ENCODE measurements around the gene NINJ2. TPM values are rescaled to one million over a fixed set of nuclear protein-coding genes. Genes with fewer than 3 reads are reported as not detected.

NINJ2 gene
- total RNA-seq, 4 donors from 2014 or later, result 0.78 to 9.0 (median 5.2) TPM

DNA sequence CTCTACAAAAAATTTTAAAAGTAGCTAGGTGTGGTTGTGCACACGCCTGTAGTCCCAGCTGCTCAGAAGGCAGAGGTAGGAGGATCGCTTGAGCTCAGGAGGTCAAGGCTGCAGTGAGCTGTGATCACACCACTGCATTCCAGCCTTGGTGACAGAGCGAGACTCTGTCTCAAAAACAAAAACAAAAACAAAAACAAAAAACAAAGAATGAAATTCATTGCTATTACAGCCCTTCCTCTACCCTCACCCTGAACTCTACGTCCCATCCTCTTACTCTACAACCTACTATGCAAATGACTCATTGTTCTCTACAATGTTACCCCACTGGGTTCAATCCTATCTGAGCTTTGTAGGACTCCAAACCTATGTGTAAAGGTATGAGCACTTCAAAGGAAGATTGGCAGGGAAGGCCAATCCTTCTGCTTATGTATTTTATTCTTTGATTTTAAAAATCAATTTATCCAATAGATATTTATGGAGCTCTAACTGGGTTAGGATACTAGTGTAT is 39.3 kb downstream of the NINJ2 start:
- TF ChIP-seq POLR2AphosphoS5 (IDR thresholded peaks at IDR 0.05) (no peak), CTCF (IDR thresholded peaks at IDR 0.05) (no peak), POLR2A (IDR thresholded peaks at IDR 0.05) (no peak), EP300 (IDR thresholded peaks at IDR 0.05) (no peak)
- H3K27ac ChIP-seq, result no peak overlapping the region
- ATAC-seq, result no peak
- H3K36me3 ChIP-seq, result no peaks in the 10 kb centered on the region
- WGBS, 2 donors (ENCODE audit: low coverage in 1 of 2), result 91 to 93% methylated on average over 2 to 4 of the region's 4 CpGs
- no peak overlapping the region for H3K4me3 ChIP-seq
- no peaks in the 10 kb centered on the region for H3K4me1 ChIP-seq
- H3K9me3 ChIP-seq, result no peaks in the 10 kb centered on the region
- H3K27me3 ChIP-seq, result no peaks in the 10 kb centered on the region

GRCh38 chr12:623172-623864 is 39.9 kb downstream of the NINJ2 start:
- H3K4me3 ChIP-seq, result no peak overlapping the region
- no peaks in the 10 kb centered on the region for H3K4me1 ChIP-seq
- no peak for TF ChIP-seq EP300 (IDR thresholded peaks at IDR 0.05)
- no peak for TF ChIP-seq CTCF (IDR thresholded peaks at IDR 0.05)
- TF ChIP-seq POLR2AphosphoS5 (IDR thresholded peaks at IDR 0.05), result no peak
- H3K27ac ChIP-seq, result peak overlapping the region in 3 of 4 donors; percentile 39 to 62 (median 43)
- no peaks in the 10 kb centered on the region for H3K36me3 ChIP-seq
- no peak for ATAC-seq
- H3K9me3 ChIP-seq, result no peaks in the 10 kb centered on the region
- 75 to 86% methylated on average over 2 to 3 of the region's 6 CpGs for WGBS, 2 donors (ENCODE audit: low coverage in 1 of 2)
- no peaks in the 10 kb centered on the region for H3K27me3 ChIP-seq

DNA sequence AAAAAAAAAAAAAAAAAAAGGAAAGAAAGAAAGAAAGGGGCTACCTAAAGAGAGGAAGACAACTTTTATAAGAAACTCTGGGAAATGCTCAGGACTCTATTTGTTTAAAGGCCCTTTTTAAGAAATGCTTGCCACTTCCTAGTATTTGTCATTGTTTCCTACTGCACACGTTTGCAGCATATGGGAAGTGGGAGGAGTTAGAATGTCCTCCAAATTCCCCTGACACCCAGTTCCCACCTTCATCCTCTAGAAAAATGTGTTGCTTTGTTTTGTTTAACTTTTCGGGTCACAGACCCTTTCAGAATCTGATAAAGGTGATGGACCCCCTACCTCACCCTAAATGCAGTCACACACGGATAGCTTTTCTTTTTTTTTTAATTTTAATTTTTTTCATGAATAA is 40.8 kb downstream of the NINJ2 start:
- H3K9me3 ChIP-seq, result no peaks in the 10 kb centered on the region
- H3K4me3 ChIP-seq, result no peak overlapping the region
- WGBS, 2 donors (ENCODE audit: low coverage in 1 of 2), result 40% methylated on average over 3 of the region's 3 CpGs
- no peak for TF ChIP-seq POLR2A (IDR thresholded peaks at IDR 0.05)
- TF ChIP-seq POLR2AphosphoS5 (IDR thresholded peaks at IDR 0.05), result no peak
- TF ChIP-seq EP300 (IDR thresholded peaks at IDR 0.05), result no peak
- no peak for TF ChIP-seq CTCF (IDR thresholded peaks at IDR 0.05)
- H3K27ac ChIP-seq, result peak overlapping the region in 2 of 4 donors; percentile 39 to 62
- peaks cover 0 to 5% (median 0%) of the 10 kb centered on the region in 3 donors for H3K4me1 ChIP-seq
- ATAC-seq, result peak; percentile 16
- H3K27me3 ChIP-seq, result no peaks in the 10 kb centered on the region
- no peaks in the 10 kb centered on the region for H3K36me3 ChIP-seq

- TF ChIP-seq EP300 (IDR thresholded peaks at IDR 0.05) (no peak), POLR2AphosphoS5 (IDR thresholded peaks at IDR 0.05) (no peak), POLR2A (IDR thresholded peaks at IDR 0.05) (no peak), CTCF (IDR thresholded peaks at IDR 0.05) (no peak)
- Histone ChIP-seq H3K27me3 (no peaks in the 10 kb centered on the region), H3K27ac (no peak overlapping the region), H3K36me3 (no peaks in the 10 kb centered on the region), H3K4me1 (peaks cover 0 to 18% (median 0%) of the 10 kb centered on the region in 3 donors), H3K4me3 (no peak overlapping the region), H3K9me3 (no peaks in the 10 kb centered on the region)
- ATAC-seq, result no peak
- WGBS, 2 donors (ENCODE audit: low coverage in 1 of 2), result 38 to 89% methylated on average over 1 of the region's 4 CpGs
Observed at GRCh38 chr12:619346-619745, 43.9 kb downstream of the NINJ2 start.

DNA sequence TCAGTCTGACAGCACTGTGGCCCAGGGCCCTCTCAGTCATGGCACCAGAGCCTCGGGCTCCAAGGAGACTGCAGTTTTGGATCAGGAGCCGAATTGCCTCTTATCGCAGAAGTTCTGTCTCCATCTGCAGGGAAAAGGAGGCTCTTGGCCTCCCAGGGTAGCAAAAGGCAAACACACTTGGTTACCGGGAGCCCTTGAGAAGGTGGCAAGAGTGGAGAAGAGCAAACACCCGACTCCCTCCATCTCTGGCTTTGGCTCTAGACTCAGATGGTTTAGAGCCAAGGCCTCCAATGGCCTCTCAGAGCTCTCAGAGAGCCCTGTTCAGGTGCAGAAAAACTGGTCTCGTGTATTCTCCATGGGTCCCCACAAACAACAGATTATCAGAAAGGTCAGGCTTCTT is 44.6 kb downstream of the NINJ2 start:
- no peaks in the 10 kb centered on the region for H3K9me3 ChIP-seq
- WGBS, 2 donors (ENCODE audit: low coverage in 1 of 2), result 70 to 82% methylated on average over 2 of the region's 6 CpGs
- H3K4me3 ChIP-seq, result no peak overlapping the region
- TF ChIP-seq POLR2AphosphoS5 (IDR thresholded peaks at IDR 0.05) (no peak), CTCF (IDR thresholded peaks at IDR 0.05) (no peak), EP300 (IDR thresholded peaks at IDR 0.05) (no peak), POLR2A (IDR thresholded peaks at IDR 0.05) (no peak)
- no peak for ATAC-seq
- H3K27me3 ChIP-seq, result no peaks in the 10 kb centered on the region
- no peaks in the 10 kb centered on the region for H3K36me3 ChIP-seq
- H3K27ac ChIP-seq, result no peak overlapping the region
- peaks cover 0 to 18% (median 0%) of the 10 kb centered on the region in 3 donors for H3K4me1 ChIP-seq

Data from gastroesophageal sphincter (tissue), 4 donors.